AG20443 (cell line): Measurements from ENCODE around the gene PSMB2.
A peak's percentile ranks its signal among the peaks of the same experiment; 100 is the strongest.
"Not testable (repeated sequence)": the region's sequence is repeated elsewhere in the genome, so short reads cannot be mapped to it uniquely, and the experiment has no call there.

Source experiments
- DNase-seq: peaks from one replicate; pipeline ENCODE4 v3.0.0; 2012; ENCODE audit warnings: low spot score, mixed read lengths

The PSMB2 gene

DNA sequence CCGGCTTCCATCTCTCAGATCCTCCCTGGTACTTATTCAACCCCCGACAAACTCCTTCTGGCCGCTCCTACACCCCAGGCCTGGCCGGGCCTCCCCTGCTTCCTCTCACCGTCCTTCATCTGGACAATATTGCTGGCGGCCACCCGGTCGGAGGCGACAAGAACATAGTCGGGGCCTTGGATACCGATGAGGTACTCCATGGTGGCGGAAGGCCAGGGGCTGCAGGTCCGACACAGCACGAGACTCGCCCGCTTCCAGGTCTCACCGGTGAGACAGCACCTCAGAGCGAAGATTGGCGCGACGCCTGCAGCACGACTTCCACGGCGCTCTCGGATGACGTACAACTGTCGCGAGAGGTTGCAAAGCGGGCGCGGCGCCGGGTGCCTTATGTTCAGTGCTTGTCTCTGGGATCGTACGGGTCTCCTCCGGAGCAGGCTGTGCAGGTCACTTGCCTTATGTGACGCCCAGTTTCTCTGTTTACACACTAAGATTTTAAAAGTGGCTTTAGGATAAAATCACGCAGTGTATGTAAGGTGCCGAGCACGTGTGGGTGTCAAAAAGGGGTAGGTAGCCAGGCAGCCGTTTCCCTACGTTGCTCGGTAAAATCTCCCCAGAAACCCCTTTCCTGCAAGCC is at the start of gene PSMB2:
Gene PSMB2, minus strand, starts transcription at position 294 of the 634 bp plus-strand sequence. Its CDS starts 94 bp downstream, at position 200.
- peak; percentile 96 for DNase-seq

DNA sequence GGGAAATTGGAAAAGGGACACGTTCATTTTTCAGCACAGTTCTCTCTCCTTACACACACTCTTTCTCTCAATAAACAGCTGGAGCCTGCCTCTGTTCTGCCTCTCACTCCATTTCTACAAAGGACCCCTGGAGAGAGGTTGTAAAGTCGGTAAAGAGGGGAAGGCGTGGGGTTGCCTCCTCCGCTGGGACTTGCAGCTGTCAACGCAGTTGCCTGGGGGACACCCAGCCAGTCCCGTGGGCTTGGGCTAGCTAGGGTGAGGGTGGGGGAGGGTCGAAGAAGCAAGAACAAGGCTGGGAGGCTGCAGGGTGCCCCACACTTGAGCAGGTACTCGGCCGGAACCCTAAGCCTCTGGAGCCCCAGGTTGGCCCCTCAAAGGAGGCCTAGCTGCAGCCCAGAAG is 49.8 kb upstream of the PSMB2 start:
- DNase-seq = no peak

DNA sequence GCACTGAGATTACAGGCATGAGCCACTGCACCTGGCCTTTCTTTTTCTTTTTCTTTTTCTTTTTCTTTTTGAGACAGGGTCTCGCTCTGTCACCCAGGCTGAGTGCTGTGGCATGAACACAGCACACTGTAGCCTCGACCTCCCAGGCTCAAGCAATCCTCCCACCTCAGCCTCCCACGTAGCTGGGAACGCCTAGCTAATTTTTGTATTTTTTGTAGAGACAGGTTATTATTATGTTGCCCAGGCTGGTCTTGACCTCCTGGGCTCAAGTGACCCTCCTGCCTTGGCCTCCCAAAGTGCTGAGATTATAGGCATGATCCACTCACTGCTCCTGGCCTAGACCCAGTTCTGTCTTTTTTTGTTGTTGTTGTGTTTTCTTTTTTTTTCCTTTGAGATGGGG is 48.8 kb upstream of the PSMB2 start:
- not testable (repeated sequence) for DNase-seq

DNA sequence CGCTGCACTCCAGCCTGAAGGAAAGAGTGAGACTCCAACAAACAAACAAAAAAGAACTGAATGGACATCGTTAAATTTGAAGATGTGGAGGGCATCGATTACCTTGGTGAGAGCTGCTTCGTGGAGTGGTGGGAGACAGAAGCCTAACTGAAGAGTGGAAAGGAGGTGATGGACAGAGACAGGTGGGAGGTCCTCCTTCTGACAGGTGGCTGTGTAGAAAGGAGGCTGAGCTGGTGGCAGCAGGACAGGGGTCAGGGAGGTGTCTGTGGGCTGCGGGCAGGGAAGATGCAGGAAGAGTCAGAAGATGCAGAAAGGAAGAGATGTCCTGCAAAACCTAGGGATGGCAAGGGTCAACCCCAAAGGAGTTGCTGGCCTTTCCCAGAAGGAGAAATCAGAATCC is 46.8 kb upstream of the PSMB2 start:
- no peak for DNase-seq

DNA sequence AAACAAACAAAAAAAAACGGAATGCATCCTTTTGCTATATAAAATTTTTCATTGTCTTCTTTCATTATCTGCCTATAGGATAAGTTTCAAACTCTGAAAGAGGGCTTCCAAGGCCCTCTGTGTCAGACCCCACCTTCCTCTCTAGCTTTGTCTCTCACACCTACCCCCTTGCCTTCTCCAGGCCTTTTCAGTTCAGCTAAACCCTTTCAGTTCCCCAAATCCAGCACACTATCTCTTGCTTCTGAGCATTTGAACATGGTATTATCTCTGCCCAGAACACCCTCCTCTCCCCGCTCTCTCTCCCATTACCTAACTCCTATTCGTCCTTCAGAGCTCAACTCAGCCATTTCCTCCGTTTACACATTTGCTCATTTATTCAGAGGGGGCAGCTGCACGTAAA is 41.7 kb upstream of the PSMB2 start:
- no peak for DNase-seq

DNA sequence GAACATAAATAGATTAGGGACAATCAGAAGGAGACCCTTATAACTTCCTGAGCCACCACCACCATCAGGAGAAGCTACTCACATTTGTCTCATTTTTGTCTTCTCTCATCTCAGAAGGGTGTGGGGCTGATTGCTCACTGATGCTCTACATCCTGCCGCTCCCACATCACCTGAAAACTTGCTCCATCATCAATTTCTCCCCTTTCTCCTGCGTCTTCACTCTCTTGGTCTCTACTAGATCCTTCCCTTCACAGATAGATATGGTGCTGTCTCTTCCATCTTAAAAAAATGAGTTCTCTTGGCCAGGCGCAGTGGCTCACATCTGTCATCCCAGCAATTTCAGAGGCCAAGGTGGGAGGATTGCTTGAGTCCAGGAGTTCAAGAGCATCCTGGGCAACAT is 38.9 kb upstream of the PSMB2 start:
- no peak for DNase-seq

DNA sequence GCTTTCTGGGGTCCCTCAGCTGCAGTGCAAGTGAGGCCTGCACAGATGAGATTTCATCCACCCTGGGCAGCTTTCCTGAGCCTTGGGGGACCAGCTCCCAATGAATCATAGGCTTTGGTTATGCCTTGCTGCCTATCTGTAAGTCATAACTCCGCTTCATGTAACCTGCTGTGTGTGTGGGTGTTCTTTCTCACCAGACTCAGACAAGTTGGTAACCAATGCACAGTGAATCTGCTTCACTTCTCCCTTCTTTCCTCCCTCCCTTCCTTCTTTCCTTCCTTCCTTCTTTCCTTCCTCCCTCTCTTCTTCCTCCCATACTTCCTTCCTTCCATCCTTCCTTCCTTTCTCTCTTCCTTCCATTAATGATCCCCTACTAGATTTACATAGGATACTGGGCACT is 34.4 kb upstream of the PSMB2 start:
- no peak for DNase-seq

DNA sequence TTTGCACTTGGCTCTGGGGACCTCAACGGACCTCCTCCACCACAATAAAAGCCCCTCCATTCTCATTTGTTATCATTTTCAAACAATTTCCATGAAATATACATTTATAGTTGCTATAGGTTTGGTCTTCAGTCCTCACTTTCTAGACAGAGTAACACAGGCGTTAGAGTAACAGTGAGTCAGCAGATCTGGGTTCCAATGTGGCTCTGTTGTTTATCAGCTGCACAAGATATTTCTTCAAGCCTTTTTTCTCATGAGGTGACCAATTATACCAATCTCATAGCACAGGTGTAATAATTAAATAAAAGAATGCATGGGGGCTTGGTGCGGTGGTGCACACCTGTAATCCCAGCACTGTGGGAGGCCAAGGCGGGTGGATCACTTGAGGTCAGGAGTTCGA is 32.8 kb upstream of the PSMB2 start:
- no peak for DNase-seq

DNA sequence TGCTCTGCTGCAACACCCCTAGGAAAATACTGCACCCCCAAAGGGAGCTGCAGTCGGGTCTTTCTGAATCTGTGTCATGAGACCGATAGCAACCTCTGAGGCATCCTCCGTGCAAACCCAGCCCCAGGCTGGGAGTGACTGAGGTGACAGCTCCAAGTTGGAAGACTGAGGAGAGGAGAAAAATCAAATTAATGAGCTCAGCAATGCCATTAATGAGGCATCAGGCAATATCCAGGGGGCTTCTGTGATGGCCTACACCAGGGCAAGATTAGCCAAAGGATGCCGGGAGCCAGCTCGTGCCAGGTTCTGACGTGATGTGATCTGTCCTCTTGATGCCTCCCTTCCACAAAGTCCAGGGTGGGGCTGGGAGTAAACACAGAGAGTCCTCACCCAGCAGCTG is 30.8 kb upstream of the PSMB2 start:
- no peak for DNase-seq

DNA sequence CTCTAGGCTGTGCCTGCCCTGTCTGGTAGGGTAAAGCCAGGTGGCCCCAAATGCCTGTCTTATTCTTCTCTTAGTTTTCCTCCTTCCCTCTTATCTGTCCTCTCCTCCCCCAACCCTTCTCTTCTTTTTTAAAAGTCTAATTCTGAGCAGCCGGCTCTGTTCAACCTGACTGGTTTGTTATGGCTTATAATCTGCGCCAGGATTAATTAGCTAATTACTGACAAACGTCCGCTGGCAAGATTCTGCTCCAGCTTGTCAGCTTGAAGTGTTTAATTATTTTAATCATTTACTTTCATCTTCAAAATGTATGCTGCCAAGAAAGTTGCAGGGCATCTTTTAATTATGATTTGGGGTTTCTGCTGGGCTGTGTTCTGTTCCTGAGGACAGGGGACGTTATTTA is 27.2 kb upstream of the PSMB2 start:
- no peak for DNase-seq

DNA sequence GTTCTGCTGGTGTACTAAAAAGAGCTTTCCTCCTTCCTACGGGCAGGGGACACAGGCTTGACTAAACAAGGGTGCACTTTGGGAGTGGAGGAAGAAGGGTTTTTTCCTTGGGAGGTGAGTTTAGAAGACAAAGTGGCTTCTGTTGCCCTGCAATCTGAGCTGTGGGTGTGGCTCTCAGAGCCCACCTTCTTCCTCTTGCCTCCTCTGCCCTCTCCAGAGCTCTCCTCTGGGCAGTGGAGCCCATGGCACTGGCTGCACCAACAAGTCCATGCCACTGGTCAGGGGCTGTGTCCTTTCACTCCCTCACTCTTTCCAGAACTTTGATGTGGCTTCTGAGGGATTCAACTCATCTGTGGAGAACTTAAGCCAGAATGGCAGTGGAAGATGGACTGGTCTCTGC is 25.6 kb upstream of the PSMB2 start:
- DNase-seq = no peak

DNA sequence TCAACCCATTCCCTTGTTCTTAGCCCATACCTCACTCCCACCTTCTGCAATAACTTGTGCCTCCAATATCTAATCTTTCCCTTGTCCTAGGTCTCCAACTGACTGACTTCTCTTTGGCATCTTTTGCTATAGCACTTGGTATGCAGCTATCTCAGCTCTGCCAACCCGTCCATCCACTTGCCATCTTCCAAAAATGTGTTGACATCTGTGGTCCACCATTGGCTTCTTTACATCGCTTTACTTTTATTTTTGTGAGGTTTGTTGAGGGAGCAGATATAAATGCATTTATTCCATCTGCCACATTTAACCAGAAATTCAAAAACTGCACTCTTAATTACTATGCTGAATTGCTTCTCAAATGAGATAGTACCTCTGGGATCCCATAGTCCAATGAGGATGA is 24.9 kb upstream of the PSMB2 start:
- DNase-seq = no peak

DNA sequence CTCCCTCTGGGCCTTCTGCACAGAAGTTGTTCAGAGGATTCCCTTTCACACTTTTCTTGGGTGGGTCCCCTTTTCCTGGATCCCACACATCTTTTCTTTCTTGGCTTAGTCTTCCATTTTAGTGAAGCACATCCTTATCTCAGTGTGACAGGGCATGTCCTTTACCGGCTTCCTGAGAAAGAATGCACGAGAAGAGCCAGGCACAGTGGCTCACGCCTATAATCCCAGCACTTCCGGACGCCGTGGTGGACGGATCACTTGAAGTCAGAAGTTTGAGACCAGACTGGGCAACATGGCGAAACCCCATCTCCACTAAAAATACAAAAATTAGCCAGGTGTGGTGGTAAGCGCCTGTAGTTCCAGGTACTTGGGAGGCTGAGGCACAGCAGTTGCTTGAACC is 22.1 kb upstream of the PSMB2 start:
- no peak for DNase-seq

DNA sequence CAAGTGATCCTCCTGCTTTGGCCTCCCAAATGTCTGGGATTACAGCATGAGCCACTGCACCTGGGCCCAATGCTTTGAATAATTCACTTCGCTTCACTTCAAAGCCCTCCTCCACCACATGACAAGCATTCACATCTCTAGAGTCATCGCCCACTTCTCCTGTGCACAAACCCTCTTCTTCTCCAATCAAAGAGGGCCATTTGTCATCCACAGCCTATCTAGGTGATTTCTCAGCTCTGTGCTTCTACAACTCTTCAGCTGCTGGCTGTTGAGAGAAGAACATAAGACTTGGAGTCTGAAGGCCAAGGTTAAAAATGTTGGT is 20.1 kb upstream of the PSMB2 start:
- DNase-seq = no peak

DNA sequence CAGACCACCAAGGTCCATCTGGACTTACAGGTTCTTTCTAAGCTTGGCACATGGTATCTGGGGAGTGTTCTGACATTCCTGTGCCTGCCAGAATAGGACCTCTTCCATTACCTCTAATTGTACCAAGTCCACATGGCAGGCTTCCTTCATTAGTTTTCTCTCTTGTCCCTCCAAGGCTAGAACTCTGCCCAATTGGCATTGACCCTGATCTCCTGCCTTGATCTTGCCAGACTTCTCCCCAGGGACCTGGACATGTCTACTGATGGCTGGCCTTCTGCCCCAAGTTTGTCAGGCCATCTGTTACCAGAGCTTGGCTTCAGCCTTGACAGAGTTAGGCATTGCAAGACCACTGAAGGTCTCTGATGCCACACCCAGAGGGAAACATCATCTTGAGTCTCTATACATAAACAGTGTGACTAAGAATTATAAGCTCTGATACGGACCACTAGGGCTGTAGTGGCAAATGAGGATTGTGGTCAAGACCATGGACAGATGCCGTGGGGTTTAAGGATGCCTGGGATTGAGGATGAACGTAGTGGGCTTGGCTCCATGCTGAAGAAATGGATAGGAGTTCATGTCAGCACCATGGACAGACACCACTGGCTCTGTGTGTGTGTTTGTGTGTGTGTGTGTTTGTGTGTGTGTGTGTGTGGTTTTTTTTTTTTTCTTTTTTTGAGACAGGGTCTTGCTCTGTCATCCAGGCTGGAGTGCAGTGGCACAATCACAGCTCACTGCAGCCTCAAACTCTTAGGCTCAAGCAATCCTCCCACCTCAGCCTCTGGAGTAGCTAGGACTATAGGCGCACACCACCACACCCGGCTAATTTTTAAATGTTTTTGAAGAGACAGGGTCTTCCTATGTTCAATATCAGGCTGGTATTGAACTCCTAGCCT is 19.5 kb upstream of the PSMB2 start:
- DNase-seq = peak; percentile 42

DNA sequence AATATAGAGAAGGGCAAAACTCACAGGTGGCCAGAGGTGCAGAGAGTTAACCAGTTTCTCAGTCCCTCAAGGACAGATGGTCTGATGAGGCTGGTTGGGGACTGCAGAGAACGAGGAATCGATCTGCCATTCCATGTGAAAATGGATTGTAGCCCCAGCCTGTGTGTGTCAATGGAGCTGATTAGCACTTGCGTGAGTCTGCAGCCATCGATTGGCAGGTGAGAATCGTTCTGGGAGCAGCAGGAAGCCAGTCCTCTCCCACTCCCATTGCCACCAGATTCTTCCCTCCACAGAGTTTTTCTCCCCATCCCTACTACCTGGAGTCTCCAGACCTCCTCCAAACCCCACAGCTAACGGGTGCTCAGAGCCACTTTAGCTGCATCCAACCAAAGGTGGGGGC is 18.3 kb upstream of the PSMB2 start:
- no peak for DNase-seq

DNA sequence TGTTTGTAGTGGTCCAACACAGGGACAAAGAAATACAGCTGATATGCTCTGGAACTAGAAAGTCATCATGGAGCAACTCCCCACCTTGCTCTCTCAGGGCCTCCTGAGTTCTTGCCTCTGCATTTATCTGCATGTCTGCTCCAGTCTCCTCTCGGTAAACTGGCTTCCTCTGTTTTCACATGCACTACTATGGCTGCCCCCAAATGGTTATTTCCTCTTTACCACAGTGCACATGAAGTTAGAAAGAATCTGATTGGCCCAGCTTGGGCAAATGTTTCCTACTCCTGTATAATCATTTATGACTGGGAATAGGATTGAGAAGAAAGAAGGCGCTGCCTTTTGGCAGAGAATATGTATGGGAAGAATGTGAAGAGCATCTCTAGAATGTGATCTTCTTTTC is 16.5 kb upstream of the PSMB2 start:
- DNase-seq = no peak

DNA sequence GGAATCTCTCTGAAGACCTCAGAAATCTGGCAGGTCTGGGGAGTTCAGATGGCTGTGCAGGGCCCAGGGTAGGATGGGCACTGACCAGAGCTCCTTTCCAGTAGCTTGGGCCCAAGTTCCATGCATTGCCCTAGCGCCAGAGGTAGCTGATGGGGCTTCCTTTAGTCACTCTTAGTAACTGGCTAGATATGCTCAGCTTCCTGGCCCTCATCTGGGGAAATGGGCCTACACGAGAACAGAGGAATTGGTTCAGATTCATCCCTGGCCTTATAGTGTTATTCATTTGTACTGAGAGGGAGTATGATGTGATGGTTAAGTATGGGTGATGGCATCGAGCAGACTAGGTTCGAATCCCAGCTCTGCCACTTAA is 15.5 kb upstream of the PSMB2 start:
- no peak for DNase-seq

DNA sequence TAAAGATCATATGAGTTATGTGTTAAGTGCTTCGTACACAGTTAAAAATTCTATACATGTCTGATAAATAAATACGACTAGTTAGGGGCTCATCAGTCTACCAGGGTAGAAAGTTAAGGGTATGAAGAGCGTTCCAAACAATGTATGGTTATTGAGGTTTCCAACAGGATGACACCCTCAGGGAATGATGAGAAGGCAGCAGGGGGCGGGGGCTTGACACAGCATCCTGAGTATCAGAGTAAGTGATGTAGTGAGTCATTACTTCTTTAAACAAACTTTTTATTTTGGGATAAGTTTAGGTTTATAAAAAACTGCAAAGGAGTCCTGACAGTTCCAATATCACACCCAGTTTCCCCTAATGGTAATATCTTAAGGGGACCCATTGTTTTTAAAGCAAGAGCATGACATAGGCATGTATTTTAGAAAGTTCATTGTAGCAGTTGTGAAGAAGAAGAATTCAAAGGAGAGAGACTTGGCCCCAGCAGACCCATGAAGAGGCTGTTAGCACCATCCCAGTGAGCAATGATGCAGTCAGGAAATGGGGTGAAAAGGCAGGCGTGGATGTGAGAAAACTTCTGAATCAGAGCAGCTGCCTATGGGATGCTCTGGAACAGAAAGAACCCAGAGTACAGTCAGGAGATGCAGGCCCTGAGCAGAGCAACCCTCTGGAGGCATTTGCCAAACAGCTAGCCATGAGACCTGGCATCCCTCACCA is 15.0 kb upstream of the PSMB2 start:
- DNase-seq = no peak

DNA sequence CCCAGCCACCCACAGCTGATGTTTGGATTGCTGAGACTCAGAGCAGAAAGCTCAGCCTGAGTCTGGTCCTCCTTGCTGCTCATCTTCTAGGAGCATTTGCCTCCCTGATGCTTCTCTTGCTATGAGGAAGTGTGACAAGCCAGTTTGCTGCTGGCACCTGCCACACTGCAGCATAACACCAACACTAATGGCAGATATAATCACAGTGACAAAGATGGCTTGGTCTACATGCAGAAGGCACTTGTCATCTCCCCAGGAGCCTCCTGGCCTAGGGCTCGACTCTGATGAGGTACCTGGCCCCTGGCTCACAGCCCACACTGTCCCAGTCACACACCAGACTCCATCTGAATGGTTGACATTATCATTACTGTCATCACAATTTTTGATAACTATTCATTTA is 13.9 kb upstream of the PSMB2 start:
- DNase-seq = no peak

DNA sequence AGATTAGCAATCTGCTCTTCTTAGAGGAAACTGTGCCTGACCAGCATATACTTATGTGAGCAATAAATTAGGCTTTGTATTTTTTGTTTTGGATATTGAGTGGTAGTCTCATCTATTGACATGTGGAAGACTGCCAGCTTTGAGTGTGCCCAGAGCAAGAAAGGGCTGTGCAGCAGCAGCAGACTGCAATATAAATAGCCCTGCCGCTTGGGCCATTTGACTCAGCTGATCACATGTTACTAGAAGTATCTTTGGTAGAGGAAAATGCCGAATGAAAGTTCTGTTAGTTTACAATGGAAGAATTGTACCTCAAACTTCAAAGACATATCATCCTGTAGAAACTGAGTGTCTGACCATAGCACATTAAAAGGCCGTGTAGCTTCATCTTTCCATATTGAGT is 9.1 kb upstream of the PSMB2 start:
- DNase-seq = no peak

DNA sequence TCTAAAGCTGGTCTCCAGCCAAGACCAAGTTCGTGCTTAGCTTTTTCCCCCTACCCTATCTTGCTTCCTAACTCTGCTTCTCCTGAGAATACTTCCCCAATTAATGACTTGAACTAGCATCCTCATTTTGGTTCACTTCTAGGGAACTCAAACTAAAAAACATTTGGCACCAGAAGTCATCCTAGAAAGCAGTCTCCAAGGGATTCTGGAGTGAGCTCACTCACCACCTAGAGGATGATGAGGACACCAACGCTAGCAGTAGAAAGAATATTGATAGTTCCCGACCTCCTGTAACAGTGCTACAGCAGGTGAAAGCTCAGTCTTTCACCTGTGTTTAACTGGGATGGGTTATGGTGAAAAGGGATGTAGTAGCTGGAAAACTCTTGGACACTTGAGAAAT is 4.7 kb upstream of the PSMB2 start:
- DNase-seq = no peak

DNA sequence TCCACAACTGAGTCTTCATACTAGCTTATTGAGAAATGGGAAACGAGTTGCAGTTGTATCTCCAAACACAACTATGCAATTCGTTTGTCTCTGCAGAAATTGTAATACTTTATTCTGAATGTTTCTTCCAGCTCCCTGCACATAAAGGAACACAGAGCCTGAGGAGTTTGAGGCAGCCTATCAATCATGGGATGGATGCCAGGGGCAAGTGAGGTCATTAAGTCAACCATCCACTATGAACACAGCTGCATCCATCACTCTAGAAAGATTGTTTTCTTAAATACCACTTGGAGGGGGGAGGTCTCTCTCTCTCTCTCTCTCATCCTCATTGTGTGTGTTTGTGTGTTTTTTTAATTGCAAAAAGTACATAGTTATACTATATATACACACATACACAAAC is 2.9 kb upstream of the PSMB2 start:
- no peak for DNase-seq
